Measurements from ENCODE around the gene AGBL1.
"Not testable (repeated sequence)": the region's sequence is repeated elsewhere in the genome, so short reads cannot be mapped to it uniquely, and the experiment has no call there.

- not testable (repeated sequence) for TF ChIP-seq EZH2 (IDR thresholded peaks at IDR 0.05; ENCODE audit: borderline replicate concordance, low read depth, low read length, severe bottlenecking); CTCF (IDR thresholded peaks at IDR 0.05; ENCODE audit: borderline replicate concordance, extremely low read depth, low read length, poor library complexity, severe bottlenecking)
Measured at GRCh38 chr15:86528094-86528493, 448.4 kb downstream of the AGBL1 start.

All from DND-41 (cell line).